Activated CD4-positive, alpha-beta T cell treated with anti-CD3 and anti-CD28 coated beads for 1 hour (primary cell): ENCODE results near the gene HM13.
"Not testable (repeated sequence)": the region's sequence is repeated elsewhere in the genome, so short reads cannot be mapped to it uniquely, and the experiment has no call there.

Experiments
- DNase-seq: peaks from one replicate; pipeline ENCODE4 v3.0.0-alpha.2; 2020

HM13 gene

DNA sequence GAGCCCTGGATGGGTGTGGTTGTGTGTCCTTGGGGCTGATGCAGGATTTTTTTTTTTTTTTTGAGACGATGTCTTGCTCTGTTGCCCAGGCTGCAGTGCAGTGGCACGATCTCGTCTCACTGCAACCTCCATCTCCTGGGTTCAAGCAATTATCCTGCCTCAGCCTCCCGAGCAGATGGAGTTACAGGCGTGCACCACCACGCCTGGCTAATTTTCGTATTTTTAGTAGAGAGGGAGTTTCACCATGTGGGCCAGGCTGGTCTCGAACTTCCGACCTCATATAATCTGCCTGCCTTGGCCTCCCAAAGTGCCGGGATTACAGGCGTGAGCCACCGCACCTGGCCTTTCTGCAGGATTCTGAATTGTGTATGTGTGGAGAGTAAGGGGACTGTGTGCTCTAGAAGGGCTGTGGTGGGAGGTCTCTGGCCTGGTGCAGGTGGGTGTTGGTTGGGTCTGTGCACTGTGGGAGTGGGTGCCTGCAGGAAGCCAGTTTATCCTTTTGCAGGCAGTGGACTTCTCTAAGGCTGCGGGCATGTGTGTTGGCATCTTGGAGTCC, 79.8 kb downstream of the HM13 start:
- DNase-seq = no peak

DNA sequence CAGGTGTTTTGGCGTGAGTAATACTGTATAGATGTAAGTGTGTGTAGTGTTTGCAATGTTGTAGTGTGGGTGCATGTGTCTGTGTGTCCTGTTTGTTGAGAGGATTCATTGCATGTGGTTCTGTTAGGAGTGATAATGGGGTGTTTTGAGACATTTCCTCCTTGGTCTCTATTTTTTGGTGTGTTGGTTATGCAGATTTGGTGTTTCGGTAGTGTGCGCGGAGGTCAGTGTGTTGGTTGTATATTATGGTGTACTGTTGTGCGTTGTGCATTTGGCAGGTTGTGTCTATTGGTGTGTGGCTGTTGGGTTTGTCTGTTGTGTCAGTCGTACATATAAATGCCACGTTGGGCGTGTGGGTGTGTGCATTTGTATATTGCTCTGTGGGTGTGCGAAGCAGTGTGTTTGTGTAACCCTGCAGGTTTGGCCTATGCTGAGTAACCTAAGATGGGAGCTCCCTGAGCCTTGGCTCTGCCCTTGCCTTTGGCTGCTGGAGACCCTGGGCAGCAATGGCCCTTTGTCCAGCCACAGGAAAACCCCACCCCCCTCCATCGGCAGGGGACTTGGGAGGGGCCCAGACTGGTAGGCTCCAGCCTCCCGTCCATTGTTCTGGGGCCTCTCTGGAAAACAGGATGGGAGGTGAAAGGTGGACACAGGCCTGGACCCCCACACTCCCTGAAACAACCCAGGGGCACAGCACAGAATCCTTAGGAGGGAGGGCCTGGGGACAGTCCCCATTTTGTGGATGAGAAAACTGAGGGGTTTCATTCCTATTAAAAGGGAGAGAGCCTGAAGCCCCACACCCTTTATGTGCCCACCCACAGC, 80.5 kb downstream of the HM13 start:
- no peak for DNase-seq

DNA sequence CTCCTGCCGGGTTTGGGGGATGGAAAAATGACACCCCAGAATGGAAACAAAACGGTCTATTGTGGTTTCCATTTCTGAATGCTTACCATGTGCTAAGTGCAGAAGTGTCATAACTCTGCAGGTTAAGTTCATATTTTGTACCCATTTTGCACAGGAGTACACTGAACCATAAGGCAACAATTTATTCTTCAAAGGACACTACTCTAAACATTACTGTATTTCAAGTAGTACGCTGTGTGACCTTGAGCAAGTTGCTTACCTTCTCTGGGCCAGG, 81.1 kb downstream of the HM13 start:
- no peak for DNase-seq

DNA sequence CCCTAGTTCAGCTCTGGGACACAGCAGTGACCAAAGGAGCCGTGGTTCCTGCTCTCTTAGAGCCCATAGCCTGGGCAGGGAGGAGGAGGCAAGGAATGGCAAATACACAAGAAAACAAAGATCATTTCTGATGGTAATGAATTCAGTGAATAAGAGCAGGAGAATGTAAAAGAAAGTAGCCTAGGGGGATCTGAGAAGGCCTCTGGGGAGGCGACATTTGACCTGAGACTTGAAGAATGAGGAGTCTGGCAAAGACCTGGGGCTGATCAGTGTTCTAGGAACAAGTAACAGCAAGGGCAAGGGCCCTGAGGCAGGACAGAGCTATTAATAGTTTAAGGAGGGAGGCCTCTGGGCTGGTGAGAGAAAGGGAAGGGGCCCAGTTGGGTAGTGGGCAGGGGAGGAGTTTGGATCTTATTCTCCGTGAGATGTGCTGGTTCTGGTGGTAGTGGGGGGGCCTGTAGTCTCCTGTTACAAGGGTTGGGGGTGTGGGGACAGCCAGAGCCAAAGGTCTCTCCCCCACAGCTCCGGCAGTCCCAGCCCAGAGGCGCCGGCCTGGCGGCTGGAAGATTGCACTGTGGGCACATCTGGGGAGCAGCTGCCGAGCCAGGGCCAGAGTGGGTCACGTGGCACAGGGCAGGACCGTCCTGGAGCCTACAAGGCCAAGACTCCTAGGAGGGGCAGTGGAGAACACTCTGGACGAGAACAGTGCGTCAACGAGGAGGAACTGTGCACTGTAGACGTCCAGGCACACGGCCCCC, 81.6 kb downstream of the HM13 start:
- DNase-seq = no peak

DNA sequence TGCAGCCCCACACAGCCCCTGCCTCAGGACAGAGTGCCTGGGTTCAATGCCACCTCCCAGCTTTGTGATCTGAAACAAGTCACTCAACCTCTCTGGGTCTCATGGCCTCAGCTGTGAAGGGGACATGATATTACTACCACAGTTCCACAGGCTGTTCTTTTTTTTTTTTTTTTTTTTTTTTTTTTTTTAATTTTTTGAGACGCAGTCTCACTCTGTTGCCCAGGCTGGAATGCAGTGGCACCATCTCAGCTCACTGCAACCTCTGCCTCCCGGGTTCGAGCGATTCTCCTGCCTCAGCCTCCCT, 82.1 kb downstream of the HM13 start:
- not testable (repeated sequence) for DNase-seq

DNA sequence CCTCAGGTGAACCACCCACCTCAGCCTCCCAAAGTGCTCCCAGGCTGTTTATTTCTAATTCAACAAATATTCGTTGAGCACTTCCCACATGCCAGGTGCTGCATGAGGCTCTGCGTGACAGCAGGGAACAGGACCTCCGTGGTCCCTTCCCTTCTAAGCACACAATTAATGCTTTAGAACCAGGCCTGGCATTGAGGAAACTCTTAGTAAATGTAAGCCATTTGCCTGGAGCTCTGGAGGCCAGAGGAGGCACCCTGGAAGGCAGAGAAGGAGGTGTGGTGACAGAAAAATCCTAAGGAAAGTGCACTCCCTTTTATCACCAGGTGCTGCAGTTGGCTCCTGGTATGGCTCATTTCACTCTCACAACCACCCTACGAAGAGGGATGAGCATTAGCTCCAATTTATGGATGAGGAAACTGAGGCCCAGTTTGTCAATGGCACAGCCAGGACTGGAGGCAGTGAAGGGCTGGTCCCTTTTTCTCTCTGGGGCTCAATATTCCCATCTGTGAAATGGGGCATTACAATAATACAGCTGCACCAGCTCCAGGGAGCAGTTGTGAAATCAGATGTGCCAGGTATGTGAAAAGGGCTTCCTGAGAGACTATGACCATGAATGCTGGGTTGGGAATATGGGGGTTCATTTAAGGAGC, 82.7 kb downstream of the HM13 start:
- no peak for DNase-seq

DNA sequence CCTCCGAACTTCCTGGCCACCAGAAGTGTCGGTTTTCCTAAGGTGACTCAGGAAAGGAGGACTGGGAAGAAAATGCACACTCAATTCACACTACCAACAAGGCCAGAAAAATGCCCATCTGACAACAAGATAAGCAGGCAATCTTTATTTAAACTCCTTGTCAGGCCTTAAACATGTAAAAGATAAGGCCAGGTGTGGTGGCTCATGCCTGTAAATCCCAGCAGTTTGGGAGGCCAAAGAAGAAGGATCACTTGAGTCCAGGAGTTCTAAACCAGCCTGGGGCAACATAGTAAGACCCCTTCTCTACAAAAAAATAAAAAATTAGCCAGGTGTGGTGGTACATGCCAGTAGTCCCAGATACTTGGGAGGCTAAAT, 83.2 kb downstream of the HM13 start:
- DNase-seq = no peak

DNA sequence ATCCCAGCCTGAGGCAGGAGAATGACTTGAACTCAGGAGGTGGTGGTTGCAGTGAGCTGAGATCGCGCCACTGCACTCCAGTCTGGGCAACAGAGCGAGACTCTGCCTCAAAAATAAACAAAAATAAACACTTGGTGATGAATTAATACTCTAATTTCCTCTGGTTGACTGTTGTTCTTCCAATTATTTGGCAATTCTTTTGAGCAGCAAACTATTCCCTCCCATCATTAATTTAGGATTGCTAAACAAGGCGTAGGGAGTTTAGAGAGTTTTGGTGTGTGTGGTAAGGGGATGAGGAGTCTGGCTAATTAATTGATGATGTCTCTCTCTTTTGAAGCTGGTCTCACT, 88.2 kb downstream of the HM13 start:
- no peak for DNase-seq

DNA sequence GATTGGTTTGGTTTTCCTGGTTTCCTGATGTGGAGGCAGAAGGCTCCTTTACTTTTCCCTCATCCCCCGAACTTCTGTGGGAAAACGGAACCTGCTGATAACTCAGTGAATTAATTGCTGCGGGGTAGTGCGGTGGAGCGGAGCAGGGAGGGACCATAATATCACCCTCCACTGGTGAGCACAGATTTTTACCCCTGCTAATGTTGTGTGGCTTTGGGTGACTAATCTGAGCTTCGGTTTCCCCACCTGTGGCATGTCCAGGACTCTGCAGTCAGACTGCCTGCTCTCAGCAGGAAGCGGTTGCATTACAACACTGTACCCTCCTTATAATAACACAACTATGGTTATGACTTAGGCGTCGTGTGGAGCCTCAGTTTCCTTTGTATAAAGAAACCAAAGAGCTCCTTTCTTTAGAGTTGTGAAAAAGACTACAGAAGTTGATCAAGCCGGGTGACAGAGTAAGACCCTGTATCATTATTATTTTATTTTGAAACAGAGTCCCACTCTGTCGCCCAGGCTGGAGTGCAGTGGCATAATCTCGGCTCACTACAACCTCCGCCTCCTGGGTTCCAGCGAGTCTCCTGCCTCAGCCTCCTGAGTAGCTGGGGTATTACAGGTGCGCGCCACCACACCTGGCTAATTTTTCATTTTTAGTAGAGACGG, 88.7 kb downstream of the HM13 start:
- DNase-seq = no peak

DNA sequence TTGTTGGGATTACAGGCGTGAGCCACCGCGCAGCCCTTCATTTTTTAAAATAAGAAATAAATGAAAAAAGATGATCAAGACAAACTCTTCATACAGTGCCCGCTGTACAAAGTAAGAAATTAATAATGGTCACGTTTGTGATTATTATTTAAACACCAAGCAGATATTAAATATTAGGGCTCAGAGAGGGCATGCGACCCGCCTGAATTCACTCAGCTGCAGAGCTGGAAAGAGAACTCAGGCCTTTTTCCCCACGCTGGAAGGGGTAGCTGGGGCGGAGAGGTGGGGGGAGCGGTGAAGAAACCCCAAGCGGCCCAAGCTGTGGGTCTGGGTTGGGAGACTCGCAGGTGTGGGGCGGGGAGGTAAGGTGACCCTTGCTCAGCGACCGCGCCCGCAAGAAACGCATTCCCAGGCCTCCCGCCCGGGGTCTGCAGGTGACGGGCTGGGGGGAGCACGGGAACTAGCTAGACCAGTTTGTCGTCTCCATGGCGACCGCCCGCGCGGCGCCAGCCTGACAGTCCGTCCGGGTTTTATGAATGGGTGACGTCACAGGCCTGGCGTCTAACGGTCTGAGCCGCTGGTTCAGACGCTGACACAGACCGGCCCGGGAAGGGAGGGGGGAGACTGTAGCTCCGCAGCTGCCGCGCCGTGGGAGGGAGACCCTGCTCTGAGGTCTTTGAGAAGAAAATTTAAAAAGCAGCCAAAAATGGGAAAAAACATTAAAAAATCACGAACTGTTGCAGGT, 89.8 kb downstream of the HM13 start:
- peak; percentile 52 for DNase-seq

DNA sequence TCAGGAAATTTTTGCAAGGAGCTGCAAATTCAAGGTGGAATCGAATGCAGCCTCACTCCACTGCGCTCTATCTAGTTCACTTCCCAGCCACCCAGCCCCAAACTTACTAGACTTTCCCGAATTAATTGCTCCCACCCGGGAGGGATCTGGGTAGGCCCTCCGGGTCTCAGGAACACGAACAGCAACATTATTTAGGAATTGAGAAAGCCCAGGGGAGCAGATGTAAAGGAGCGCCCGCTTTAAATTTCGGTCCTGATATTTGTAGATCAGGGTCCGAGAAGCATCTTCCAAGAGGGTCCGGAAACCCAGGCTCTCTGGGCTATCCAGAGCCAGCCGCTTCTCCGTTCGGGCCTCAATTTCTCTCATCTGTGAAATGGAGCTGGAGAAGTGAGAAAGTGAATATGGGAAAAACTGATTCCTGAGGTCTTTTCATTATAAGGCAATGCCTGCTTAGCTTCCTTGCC, 90.4 kb downstream of the HM13 start:
- no peak for DNase-seq

DNA sequence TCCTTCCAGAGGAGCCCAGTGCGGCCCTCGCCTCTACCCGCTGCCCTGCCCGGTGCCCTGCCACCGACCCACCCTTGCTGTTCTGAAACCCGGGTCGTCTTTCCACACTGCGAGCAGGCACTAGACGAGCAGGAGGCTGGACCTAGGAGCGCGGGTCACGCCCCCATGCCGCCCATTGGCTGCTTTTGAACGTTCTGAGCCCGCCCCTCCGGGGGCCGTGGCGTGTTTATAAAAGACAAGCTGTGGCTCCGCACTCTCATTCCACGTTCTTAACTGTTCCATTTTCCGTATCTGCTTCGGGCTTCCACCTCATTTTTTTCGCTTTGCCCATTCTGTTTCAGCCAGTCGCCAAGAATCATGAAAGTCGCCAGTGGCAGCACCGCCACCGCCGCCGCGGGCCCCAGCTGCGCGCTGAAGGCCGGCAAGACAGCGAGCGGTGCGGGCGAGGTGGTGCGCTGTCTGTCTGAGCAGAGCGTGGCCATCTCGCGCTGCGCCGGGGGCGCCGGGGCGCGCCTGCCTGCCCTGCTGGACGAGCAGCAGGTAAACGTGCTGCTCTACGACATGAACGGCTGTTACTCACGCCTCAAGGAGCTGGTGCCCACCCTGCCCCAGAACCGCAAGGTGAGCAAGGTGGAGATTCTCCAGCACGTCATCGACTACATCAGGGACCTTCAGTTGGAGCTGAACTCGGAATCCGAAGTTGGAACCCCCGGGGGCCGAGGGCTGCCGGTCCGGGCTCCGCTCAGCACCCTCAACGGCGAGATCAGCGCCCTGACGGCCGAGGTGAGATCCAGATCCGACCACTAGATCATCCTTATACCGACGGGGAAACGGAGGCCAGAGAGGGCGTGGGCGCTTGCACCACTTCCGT, 91.0 kb downstream of the HM13 start, which contains the start of gene ID1:
Gene ID1 (plus strand): TSS at position 259 of the 871 bp plus-strand sequence. CDS start 99 bp downstream, at position 358.
- DNase-seq = peak; percentile 84

DNA sequence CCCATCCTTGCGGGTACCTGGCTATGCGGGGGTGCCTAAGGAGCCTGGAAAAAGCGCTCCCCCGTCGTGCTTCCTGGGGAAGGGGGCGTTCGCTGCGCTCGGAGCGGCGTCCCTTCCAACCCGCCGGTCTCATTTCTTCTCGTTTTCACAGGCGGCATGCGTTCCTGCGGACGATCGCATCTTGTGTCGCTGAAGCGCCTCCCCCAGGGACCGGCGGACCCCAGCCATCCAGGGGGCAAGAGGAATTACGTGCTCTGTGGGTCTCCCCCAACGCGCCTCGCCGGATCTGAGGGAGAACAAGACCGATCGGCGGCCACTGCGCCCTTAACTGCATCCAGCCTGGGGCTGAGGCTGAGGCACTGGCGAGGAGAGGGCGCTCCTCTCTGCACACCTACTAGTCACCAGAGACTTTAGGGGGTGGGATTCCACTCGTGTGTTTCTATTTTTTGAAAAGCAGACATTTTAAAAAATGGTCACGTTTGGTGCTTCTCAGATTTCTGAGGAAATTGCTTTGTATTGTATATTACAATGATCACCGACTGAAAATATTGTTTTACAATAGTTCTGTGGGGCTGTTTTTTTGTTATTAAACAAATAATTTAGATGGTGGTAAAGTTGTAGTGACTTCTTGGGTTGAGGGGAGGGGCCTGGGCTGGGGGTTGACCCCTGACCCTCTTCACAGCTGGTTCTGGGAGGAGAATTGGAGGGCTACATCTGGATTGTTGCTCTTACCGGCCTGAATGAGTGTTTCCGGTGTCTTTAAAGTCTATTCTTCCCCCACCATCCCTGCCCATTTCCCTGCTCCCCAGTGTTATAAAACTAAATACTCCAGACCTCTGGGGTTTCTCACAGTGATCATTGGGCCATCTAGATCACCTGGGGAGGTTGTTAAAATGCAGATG, 91.9 kb downstream of the HM13 start:
- DNase-seq = peak; percentile 8

DNA sequence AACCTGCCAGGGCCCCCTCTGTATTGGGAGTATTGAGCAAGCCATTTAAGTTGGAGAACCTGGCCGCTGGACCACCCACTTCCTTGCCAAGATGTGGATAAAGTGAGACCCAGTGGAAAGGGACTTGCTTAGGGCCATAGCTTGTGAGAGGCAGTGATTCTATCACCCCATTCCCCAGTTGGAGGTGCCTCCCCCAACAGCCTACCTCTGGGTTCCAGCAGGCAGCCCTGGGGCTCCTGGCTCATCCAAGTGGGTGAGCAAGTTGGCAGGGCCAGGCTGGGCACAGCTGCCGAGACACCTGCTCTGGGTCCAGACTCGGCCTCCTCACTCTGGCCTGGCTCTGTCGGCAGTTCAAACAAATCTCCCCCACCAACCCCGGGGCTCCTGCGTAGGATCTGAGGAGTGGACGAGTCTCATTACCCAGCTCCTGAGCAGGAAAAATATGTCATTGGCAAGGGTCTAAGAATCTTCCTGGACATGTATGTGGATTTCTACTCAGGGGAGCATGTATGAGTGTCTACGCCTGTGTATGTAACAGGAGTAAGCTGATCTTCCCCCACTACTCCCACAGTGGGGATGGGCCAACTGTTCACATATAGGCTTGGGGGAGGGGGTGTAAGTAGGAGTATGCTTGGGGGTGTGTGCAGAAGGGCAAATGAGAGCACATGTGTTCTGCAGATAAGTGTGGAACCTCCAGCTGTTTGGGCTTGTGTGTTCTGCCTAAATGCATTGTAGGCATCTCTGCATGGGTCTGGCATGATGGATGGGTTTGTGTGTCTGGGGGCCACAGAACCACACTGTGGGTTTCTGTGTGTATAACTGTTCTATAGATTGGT, 92.8 kb downstream of the HM13 start:
- no peak for DNase-seq

DNA sequence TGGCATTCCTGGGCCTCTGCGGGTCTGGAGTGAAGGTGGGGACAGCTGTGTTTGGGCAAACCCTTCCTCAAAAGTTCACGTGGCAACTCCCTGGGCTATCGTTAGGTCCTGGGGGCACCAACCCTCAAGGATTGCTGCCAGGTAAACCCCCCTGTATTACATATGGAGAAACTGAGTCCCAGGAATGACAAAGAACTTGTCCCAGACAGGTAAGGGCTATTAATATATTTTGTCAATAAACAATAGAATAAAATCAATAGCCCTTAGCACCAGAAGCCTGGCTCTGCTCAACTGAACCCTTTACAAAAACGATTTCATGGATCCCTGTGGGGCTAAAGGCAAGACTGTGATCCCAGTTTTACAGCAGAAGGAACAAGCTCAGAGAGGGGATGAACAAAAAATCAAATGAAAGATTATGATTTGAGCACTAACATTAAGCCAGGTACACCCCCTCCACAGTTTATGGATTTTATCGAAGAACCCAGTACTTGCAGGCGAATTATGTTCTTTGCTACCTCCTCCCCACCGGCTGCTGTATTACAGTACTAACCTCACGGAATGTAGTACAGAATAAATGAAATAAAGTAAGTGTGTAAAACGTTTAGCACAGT, 93.5 kb downstream of the HM13 start:
- DNase-seq = no peak

DNA sequence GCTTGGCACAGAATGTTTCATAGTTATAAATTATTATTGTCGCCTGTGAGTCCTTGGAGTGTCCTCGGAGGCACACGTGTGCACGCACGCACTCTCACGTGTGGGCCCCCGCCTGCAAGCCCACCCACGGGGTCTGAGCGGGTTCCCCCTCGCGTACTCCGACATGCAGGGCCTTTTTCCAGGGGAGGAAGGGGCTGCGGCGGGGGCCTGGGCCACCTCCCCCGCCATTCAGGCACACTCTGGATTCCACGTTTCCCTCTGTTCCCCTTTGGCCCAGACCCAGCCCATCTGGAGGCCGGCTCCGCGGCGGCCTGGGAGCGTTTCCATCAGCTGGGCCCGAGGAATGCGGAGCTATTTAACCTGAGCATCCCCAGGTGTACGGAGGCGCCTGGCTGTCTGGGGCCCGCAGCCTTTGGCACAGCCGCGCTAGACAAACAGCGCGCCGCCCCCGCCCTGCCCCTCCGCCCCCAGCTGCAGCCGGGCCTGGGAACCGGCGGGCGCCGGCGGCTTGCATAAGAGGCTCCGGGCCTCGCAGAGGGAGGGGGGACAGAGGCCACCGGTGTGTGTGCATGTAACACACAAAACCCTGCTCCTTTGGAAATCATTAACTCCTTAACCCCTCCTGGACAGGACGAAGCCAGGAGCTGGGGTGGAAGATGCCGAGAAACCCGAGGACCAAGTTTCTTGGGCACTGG, 94.2 kb downstream of the HM13 start:
- no peak for DNase-seq

DNA sequence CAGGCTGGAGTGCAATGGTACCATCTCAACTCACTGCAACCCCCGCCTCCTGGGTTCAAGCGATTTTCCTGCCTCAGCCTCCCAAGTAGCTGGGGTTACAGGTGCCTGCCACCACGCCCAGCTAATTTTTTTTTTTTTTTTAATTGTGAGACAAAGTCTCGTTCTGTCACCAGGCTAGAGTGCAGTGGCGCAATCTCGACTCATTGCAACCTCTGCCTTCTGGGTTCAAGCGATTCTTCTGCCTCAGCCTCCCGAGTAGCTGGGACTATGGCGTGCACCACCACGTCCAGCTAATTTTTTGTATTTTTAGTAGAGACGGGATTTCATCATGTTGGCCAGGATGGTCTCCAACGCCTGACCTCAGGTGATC, 98.0 kb downstream of the HM13 start:
- DNase-seq = not testable (repeated sequence)

DNA sequence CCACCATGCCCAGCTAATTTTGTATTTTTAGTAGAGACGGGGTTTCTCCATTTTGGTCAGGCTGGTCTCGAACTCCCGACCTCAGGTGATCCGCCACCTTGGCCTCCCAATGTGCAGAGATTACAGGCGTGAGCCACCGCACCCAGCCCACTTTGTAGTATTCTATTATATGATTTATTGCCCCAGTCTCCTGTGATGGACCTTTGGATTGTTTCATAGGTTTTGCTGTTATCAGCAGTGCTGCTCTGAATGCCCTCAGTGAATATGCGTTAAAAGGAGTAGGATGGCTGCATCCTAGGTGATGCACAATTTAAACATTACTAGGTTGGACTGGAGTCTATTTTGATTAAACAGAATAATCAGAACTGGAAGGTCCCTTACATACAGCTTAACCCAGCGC, 101.2 kb downstream of the HM13 start:
- no peak for DNase-seq
